ENCODE measurements around the gene L3MBTL4. TPM values are rescaled to one million over a fixed set of nuclear protein-coding genes. Genes with fewer than 3 reads are reported as not detected.

L3MBTL4 gene
- total and polyA plus RNA-seq, 9 of the 15 experiments (the other 6 are each of a cell fraction or from before 2014, with no cell fraction given): not detected

GRCh38 chr18:5967007-5967406, 447.7 kb downstream of the L3MBTL4 start (continued):
- TF ChIP-seq ATF3 (IDR thresholded peaks at IDR 0.05) (no peak), ATF3 (CRISPR knock-in tag; conservative IDR thresholded peaks at IDR 0.05) (no peak), TSHZ1 (CRISPR knock-in tag; IDR thresholded peaks at IDR 0.05) (no peak), MNT (conservative IDR thresholded peaks at IDR 0.05) (no peak), DIDO1 (tag; IDR thresholded peaks at IDR 0.05; ENCODE audit: low read depth) (no peak), RBBP5 (IDR thresholded peaks at IDR 0.05; ENCODE audit: borderline replicate concordance, insufficient read depth, low read length, poor library complexity, severe bottlenecking) (no peak), EWSR1 (IDR thresholded peaks at IDR 0.05; ENCODE audit: borderline replicate concordance, low read depth, partially characterized antibody) (no peak), FOXA1 (IDR thresholded peaks at IDR 0.05; ENCODE audit: borderline replicate concordance) (no peak), MTA1 (IDR thresholded peaks at IDR 0.05; ENCODE audit: borderline replicate concordance) (no peak)

All from K562 (cell line).